Measurements from ENCODE around the gene ZGLP1. TPM values are rescaled to one million over a fixed set of nuclear protein-coding genes. Genes with fewer than 3 reads are reported as not detected.
"Not testable (repeated sequence)": the region's sequence is repeated elsewhere in the genome, so short reads cannot be mapped to it uniquely, and the experiment has no call there.

The ZGLP1 gene
- total RNA-seq, 4 donors from 2014 or later, result 0.75 to 8.8 (median 2.2) TPM

- intact Hi-C loops (cut with DNase I), result no loop called here
- TF ChIP-seq CTCF (IDR thresholded peaks at IDR 0.05) (no peak), POLR2A (IDR thresholded peaks at IDR 0.05) (no peak)
- 94 to 95% methylated on average over 4 of the region's 4 CpGs for WGBS, 2 donors
- no peak for DNase-seq
- Histone ChIP-seq H3K27me3 (peaks cover 16% of the 10 kb centered on the region), H3K4me1 (peaks cover 23 to 43% of the 10 kb centered on the region in 2 donors), H3K9me3 (no peaks in the 10 kb centered on the region), H3K36me3 (peaks cover 6 to 18% of the 10 kb centered on the region in 2 donors), H3K4me3 (replicated peaks in 1 of 3) (no peak overlapping the region), H3K27ac (no peak overlapping the region)
Observed at GRCh38 chr19:10285393-10285792, 24.2 kb downstream of the ZGLP1 start.

- H3K4me3 ChIP-seq (replicated peaks in 1 of 3), result no peak overlapping the region
- no peaks in the 10 kb centered on the region for H3K9me3 ChIP-seq
- intact Hi-C loops (cut with DNase I), result no loop called here
- 98 to 100% methylated on average over 9 to 12 of the region's 13 CpGs for WGBS, 2 donors
- TF ChIP-seq CTCF (IDR thresholded peaks at IDR 0.05), result no peak
- TF ChIP-seq POLR2A (IDR thresholded peaks at IDR 0.05), result no peak
- H3K36me3 ChIP-seq, result peaks cover 6 to 18% of the 10 kb centered on the region in 2 donors
- no peak for DNase-seq
- peaks cover 21 to 38% of the 10 kb centered on the region in 2 donors for H3K4me1 ChIP-seq
- no peak overlapping the region for H3K27ac ChIP-seq
- peaks cover 15% of the 10 kb centered on the region for H3K27me3 ChIP-seq
Observed at GRCh38 chr19:10284960-10285278, 24.7 kb downstream of the ZGLP1 start.

GRCh38 chr19:10284065-10284959 is 25.3 kb downstream of the ZGLP1 start:
- 89 to 96% methylated on average over 5 to 31 of the region's 34 CpGs for WGBS, 2 donors
- Histone ChIP-seq H3K9me3 (no peaks in the 10 kb centered on the region), H3K27me3 (peaks cover 9% of the 10 kb centered on the region), H3K36me3 (peaks cover 6 to 18% of the 10 kb centered on the region in 2 donors), H3K4me1 (peaks cover 15 to 32% of the 10 kb centered on the region in 2 donors), H3K27ac (no peak overlapping the region), H3K4me3 (replicated peaks in 1 of 3) (no peak overlapping the region)
- TF ChIP-seq CTCF (IDR thresholded peaks at IDR 0.05) (no peak), POLR2A (IDR thresholded peaks at IDR 0.05) (no peak)
- DNase-seq, result no peak
- intact Hi-C loops (cut with DNase I), result no loop called here

- peak; percentile 68 to 72 for DNase-seq
- H3K36me3 ChIP-seq, result peaks cover 6 to 18% of the 10 kb centered on the region in 2 donors
Observed at GRCh38 chr19:10283301-10284064, 26.1 kb downstream of the ZGLP1 start.

GRCh38 chr19:10282043-10282442 is 27.6 kb downstream of the ZGLP1 start:
- H3K27ac ChIP-seq; H3K9me3 ChIP-seq; intact Hi-C loops (cut with DNase I); H3K4me3 ChIP-seq (replicated peaks in 1 of 3); DNase-seq; H3K27me3 ChIP-seq: not testable (repeated sequence)
- peaks cover 6 to 18% of the 10 kb centered on the region in 2 donors for H3K36me3 ChIP-seq
- 90 to 99% methylated on average over 5 of the region's 5 CpGs for WGBS, 2 donors
- peaks cover 9 to 18% of the 10 kb centered on the region in 2 donors for H3K4me1 ChIP-seq

More at GRCh38 chr19:10283301-10284064, 26.1 kb downstream of the ZGLP1 start:
- peaks cover 11 to 24% of the 10 kb centered on the region in 2 donors for H3K4me1 ChIP-seq
- no peaks in the 10 kb centered on the region for H3K9me3 ChIP-seq
- 56 to 76% methylated on average over 14 to 17 of the region's 23 CpGs for WGBS, 2 donors
- no peak overlapping the region for H3K4me3 ChIP-seq (replicated peaks in 1 of 3)
- no peak for TF ChIP-seq CTCF (IDR thresholded peaks at IDR 0.05)
- no peak for TF ChIP-seq POLR2A (IDR thresholded peaks at IDR 0.05)
- H3K27ac ChIP-seq, result no peak overlapping the region
- intact Hi-C loops (cut with DNase I), result no loop called here
- H3K27me3 ChIP-seq, result peaks cover under 1% of the 10 kb centered on the region
